SW480 (cell line): ENCODE measurements around the gene XKR7.
A peak's percentile ranks its signal among the peaks of the same experiment; 100 is the strongest.

Experiments
- DNase-seq: peaks from one replicate; pipeline ENCODE4 v3.0.0-alpha.2; 2016; ENCODE audit warnings: low spot score

XKR7 gene

DNA sequence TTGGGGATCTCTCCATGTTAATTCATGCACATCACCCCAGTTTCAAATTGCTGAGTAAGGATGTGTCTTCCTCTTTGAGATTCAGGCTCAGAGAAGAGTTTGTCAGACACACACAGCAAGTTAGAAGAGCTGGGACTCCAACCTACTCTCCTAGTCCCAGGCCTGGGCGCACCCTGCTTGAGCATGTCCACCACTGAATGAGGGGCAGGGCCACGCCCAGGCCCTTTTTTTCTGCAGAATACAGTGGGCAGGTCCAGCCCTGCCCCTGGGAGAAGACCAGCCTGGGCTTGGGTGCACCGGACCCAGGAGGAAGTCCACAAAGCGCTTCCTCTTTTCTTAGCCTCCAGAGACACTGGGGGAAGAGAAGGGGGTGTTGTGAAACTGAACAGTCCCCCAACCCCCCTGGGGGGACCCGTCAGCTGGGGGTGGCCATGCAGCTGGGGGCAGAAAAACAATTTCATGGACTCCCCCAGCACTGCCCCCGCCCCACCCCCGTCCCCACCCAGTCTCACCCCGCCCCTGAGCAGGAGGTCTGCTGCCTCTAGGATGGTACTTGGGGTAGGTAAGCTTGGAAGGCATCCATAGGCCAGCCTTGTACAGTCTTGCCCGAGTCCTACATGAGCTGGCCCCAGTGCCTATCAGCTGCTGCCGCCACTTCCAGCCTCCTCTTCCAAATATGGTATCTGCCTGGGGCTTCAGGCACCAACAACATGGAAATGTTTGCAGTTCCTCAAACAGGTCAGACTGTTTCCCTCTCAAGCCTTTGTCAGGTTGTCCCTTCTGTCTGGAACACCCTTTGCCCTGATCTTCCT is 72.4 kb downstream of the XKR7 start:
- no peak for DNase-seq

DNA sequence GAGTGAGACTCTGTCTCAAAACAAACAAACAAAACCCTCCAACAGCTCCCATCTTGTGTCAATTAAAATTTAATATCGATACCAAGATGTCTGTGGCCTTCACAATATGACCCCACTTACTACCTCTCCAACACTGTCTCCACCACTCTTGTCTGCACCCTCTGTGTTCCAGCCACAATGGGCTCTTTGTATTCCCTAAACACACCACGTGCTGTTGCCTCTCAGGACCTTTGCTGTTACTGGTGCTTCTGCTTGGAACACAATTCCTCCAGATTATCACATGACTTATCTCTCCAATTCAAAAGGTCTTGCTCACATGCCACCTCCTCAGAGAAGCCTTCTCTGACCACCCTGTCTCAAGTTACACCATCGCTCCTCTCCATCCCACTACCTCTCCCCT is 78.0 kb downstream of the XKR7 start:
- peak; percentile 44 for DNase-seq

DNA sequence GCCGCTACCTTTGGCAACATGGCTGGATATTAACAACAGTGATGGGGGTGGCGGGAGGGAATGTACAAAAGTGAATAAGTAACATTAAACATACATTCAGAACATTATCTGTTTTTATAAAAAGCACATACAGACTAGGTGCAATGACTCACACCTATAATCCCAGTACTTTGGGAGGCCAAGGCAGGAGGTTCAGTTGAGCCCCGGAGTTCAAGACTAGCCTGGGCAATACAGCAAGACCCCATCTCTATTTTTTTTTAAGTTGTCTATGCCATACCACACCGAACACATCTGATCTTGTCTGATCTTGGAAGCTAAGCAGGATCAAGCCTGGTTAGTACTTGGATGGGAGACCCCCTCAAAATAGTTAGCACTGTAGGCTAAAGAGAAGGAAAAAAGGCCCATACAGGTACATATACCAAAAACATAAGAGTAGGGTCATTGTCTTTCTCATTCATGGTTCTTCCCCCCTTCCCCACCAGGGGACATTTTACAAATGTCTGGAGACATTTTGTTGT is 82.4 kb downstream of the XKR7 start:
- no peak for DNase-seq

DNA sequence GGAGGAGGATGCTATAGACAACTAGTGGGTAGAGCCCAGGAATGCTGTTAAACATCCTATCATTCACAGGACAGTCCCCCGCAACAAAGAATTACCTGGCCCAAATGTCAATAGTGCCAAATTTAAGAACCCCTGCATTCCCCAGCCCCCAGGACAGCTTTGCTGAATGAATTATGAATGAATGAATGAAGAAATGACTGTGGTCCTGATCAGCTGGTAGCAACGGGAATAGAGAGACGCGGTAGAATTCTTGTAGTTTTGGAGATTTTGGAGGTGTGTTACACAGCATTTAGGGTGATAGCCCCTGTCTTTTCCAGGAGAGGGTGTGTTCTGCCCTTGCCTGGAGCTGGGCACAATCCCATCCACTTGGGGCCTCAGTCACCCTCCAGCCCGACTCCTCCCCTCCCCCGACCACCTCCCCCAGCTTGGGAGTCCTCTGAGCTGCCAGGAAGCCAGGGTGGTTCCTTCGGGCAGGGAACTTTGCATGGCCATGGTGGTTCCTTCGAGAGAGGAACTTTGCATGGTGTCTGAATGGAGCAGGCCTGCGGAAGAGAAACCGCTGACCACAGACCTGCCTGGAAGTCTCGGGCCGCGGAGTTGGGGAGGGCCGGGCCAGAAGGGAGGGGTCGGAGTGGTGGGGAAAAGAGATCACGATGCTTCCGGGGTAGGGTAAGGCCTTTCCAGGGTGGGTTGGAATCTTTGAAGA is 83.1 kb downstream of the XKR7 start:
- no peak for DNase-seq

DNA sequence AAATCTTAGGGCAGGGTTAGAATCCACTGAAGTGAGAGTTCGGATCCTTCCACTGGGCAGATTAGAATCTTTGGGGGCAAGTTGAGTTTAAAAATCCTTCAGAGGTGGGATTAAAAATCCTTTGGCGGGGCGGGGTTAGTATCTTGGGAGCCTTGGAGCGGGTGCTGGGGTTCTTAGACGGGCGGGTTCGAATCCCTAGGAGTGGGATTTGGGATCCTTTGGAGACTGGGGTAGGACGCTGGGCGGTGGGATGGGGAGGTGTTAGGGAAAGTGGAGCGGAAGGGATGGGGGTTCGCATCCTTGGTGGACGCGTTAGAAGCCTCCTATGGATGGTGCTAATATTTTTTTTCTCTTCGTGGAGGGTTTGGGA is 83.8 kb downstream of the XKR7 start:
- no peak for DNase-seq

GRCh38 chr20:32052090-32052777 is 84.3 kb downstream of the XKR7 start, which contains the start of gene HCK:
HCK (plus strand) TSS chr20:32052242.
- DNase-seq, result no peak

GRCh38 chr20:32052778-32053362 is 84.9 kb downstream of the XKR7 start:
- no peak for DNase-seq
